Head of caudate nucleus (tissue), 42 donors: Measurements from ENCODE around the gene XRRA1.
"Not testable (repeated sequence)": the region's sequence is repeated elsewhere in the genome, so short reads cannot be mapped to it uniquely, and the experiment has no call there.

Experiments
- DNase-seq, 42 donors: peaks; one replicate each; pipeline versions ENCODE4 v3.0.0 to v3.0.0-alpha.2; 2020 to 2021; ENCODE audit warnings: mixed read lengths in 7 of 42
- intact Hi-C: fragments of 100-400 bp; cut with DNase I; formaldehyde crosslinking; loops from one replicate; pipeline ENCODE4 v1.15.0; 2022

XRRA1 gene

GRCh38 chr11:74844865-74845264, 104.0 kb downstream of the XRRA1 start:
- intact Hi-C loops: no loop called here

GRCh38 chr11:74844072-74844471, 104.8 kb downstream of the XRRA1 start:
- DNase-seq: no peak
- intact Hi-C loops: no loop called here

More at GRCh38 chr11:74844865-74845264, 104.0 kb downstream of the XRRA1 start:
- DNase-seq: no peak

GRCh38 chr11:74842967-74843366, 105.9 kb downstream of the XRRA1 start:
- peak in 7 of 42 donors; percentile 5 to 39 (median 28) for DNase-seq
- intact Hi-C loops: no loop called here

- no peak for DNase-seq
- intact Hi-C loops: no loop called here
Observed at GRCh38 chr11:74840486-74840885, 108.4 kb downstream of the XRRA1 start.

- DNase-seq: no peak
- intact Hi-C loops: no loop called here
Observed at GRCh38 chr11:74839971-74840370, 108.9 kb downstream of the XRRA1 start.

- intact Hi-C loops: no loop called here
- no peak for DNase-seq
Observed at GRCh38 chr11:74839446-74839845, 109.4 kb downstream of the XRRA1 start.

GRCh38 chr11:74838188-74838587, 110.7 kb downstream of the XRRA1 start:
- intact Hi-C loops: no loop called here

GRCh38 chr11:74837191-74837590, 111.7 kb downstream of the XRRA1 start:
- no peak for DNase-seq
- intact Hi-C loops: no loop called here

More at GRCh38 chr11:74838188-74838587, 110.7 kb downstream of the XRRA1 start:
- DNase-seq: no peak

GRCh38 chr11:74826901-74827300, 122.0 kb downstream of the XRRA1 start:
- no peak for DNase-seq
- intact Hi-C loops: no loop called here

- intact Hi-C loops, DNase-seq: not testable (repeated sequence)
Observed at GRCh38 chr11:74825596-74825995, 123.3 kb downstream of the XRRA1 start.

GRCh38 chr11:74824285-74824982, 124.5 kb downstream of the XRRA1 start:
- DNase-seq: no peak
- intact Hi-C loops: no loop called here

- DNase-seq: peak in 4 of 42 donors; percentile 11 to 56 (median 21)
- intact Hi-C loops: no loop called here
Observed at GRCh38 chr11:74822170-74822569, 126.7 kb downstream of the XRRA1 start.

GRCh38 chr11:74820763-74821162, 128.1 kb downstream of the XRRA1 start:
- intact Hi-C loops: no loop called here

GRCh38 chr11:74819400-74819799, 129.5 kb downstream of the XRRA1 start:
- no peak for DNase-seq
- intact Hi-C loops: no loop called here

More at GRCh38 chr11:74820763-74821162, 128.1 kb downstream of the XRRA1 start:
- DNase-seq: no peak

GRCh38 chr11:74818283-74818946, 130.5 kb downstream of the XRRA1 start:
- DNase-seq: no peak
- intact Hi-C loops: no loop called here

GRCh38 chr11:74816664-74817063, 132.2 kb downstream of the XRRA1 start:
- intact Hi-C loops: no loop called here

GRCh38 chr11:74815966-74816365, 132.9 kb downstream of the XRRA1 start:
- DNase-seq: no peak
- intact Hi-C loops: no loop called here

More at GRCh38 chr11:74816664-74817063, 132.2 kb downstream of the XRRA1 start:
- no peak for DNase-seq

GRCh38 chr11:74809801-74810200, 139.1 kb downstream of the XRRA1 start:
- DNase-seq: no peak
- intact Hi-C loops: no loop called here

- DNase-seq: no peak
- intact Hi-C loops: no loop called here
Observed at GRCh38 chr11:74806267-74806666, 142.6 kb downstream of the XRRA1 start.

GRCh38 chr11:74791333-74792100, 157.4 kb downstream of the XRRA1 start:
- intact Hi-C loops: no loop called here
- no peak for DNase-seq
